ENCODE measurements around the gene RAPGEF1. TPM values are rescaled to one million over a fixed set of nuclear protein-coding genes. Genes with fewer than 3 reads are reported as not detected.

RAPGEF1 gene
- 25.9 and 30.2 TPM in 2 replicates for total RNA-seq

GRCh38 chr9:131739959-131740648 lies at the start of gene RAPGEF1:
RAPGEF1 (minus strand) TSS chr9:131740076; CDS start chr9:131739830, 246 bp downstream.

GRCh38 chr9:131545003-131545785 lies 194.7 kb downstream of the RAPGEF1 start, which contains the start of gene PRRT1B:
PRRT1B (plus strand) TSS chr9:131545523; CDS start chr9:131545616, 93 bp downstream.

GRCh38 chr9:131530920-131531832 lies 208.7 kb downstream of the RAPGEF1 start, which contains the start of gene UCK1:
UCK1 (minus strand) TSS chr9:131531263; CDS start chr9:131531174, 89 bp downstream.

Small RNA genes within 50 kb of the gene (small RNA-seq; reads per million reads assigned to genes)
- gene EIF4A1P3 (not detected), gene RF00272 (0.09 reads per million), gene RN7SL328P (not detected)

Other genes starting within 250 kb of the RAPGEF1 start
- gene POMT1, start 237.2 kb downstream of the RAPGEF1 start, total RNA-seq = 16.1 and 18.5 TPM in 2 replicates
- 15.5 and 29.8 TPM in 2 replicates for gene UCK1, start 208.8 kb downstream of the RAPGEF1 start, total RNA-seq
- not detected in 2 replicates for gene PRRT1B, start 194.6 kb downstream of the RAPGEF1 start, total RNA-seq